ENCODE results near the gene COA6. TPM values are rescaled to one million over a fixed set of nuclear protein-coding genes. Genes with fewer than 3 reads are reported as not detected.
A peak's percentile ranks its signal among the peaks of the same experiment; 100 is the strongest.

COA6 gene
- total and polyA plus RNA-seq, 10 of the 15 experiments (the other 5 are each of a cell fraction or from before 2014, with no cell fraction given), result 49.9 to 178 (median 71.5) TPM

- no TSS peak for BruUV-seq (replicated peaks)
These were observed 22.8 kb downstream of the COA6 start for GRCh38 chr1:234396092-234396491.

DNA sequence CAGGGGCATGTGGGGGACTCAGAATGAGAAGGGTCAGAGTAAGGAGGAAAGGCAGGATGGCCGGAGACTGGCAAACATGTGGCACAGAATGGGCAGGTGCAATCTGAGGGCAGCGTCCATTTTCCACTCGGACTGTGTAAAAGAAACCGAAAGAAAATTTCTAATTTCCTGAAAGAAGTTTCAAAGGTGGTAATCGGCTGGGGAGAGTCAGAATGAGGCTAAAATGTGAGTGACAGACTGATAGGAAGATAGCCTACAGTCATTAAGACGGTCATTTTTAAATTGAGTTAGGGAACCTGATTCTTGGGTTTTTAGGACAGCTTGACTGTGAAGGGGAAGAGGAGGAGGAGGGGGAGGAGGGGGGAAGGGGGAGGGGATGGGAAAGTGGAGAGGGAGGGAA is 23.6 kb downstream of the COA6 start:
- SMC1A ChIA-PET (ENCODE audit: uncharacterized antibody, unreplicated experiment), result no interaction called here
- TF ChIP-seq MTA2 (IDR thresholded peaks at IDR 0.05; ENCODE audit: low read depth), result no peak
- no peak for TF ChIP-seq ZNF274 (IDR thresholded peaks at IDR 0.05; ENCODE audit: insufficient read depth, insufficient read length)
- TF ChIP-seq, protein P1, sequence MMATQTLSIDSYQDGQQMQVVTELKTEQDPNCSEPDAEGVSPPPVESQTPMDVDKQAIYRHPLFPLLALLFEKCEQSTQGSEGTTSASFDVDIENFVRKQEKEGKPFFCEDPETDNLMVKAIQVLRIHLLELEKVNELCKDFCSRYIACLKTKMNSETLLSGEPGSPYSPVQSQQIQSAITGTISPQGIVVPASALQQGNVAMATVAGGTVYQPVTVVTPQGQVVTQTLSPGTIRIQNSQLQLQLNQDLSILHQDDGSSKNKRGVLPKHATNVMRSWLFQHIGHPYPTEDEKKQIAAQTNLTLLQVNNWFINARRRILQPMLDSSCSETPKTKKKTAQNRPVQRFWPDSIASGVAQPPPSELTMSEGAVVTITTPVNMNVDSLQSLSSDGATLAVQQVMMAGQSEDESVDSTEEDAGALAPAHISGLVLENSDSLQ (IDR thresholded peaks at IDR 0.05), result peak; percentile 62
- no peak for TF ChIP-seq RB1 (IDR thresholded peaks at IDR 0.05; ENCODE audit: borderline replicate concordance)
- TF ChIP-seq POLR2AphosphoS2 (IDR thresholded peaks at IDR 0.05; ENCODE audit: low read depth, low read length), result no peak
- DNase-seq (ENCODE audit: low read depth, low spot score), result no peak
- POLR2A ChIA-PET, result interaction anchor here (0.9 kb wide), 1 partner anchor 20 kb away, joined by 3 read pairs; no protein-coding TSS in a partner anchor
- no peak overlapping the region for H3K4me2 ChIP-seq (ENCODE audit: control insufficient read depth, insufficient read depth)
- no peak for ATAC-seq
- H4K20me1 ChIP-seq (ENCODE audit: control insufficient read depth, insufficient read depth), result no peaks in the 10 kb centered on the region
- H3K79me2 ChIP-seq (ENCODE audit: control insufficient read depth, insufficient read depth, low read length), result no peaks in the 10 kb centered on the region; the same call in 1 of the 2 replicates
- peaks cover 0 to 5% of the 10 kb centered on the region in 2 experiments for H3K36me3 ChIP-seq (ENCODE audit: control insufficient read depth in 2 of 2, insufficient read depth in 2 of 2, low read length in 1 of 2)
- no peak overlapping the region for H3K9ac ChIP-seq (ENCODE audit: control insufficient read depth, insufficient read depth, low read length)
- 64% methylated on average over 6 of the region's 6 CpGs for WGBS (ENCODE audit: insufficient coverage, insufficient replicate concordance, low lambda C conversion rate, missing lambda C conversion rate)
- RAD21 ChIA-PET (ENCODE audit: unreplicated experiment), result no interaction called here
- no peak for FAIRE-seq
- H3K4me1 ChIP-seq (ENCODE audit: control insufficient read depth, insufficient read depth, low read length), result peaks cover 17% of the 10 kb centered on the region
- BruUV-seq (replicated peaks), result no TSS peak
- no peak overlapping the region for H2AFZ ChIP-seq (ENCODE audit: control insufficient read depth, low read depth, low read length)
- no peak overlapping the region for H3K4me3 ChIP-seq
- intact Hi-C loops (cut with micrococcal nuclease; ENCODE audit: unreplicated experiment) (no loop called here), in situ Hi-C loops (cut with MboI) (no loop called here)
- CTCF ChIA-PET, result no interaction called here
- no peak overlapping the region for H3K27ac ChIP-seq (ENCODE audit: control insufficient read depth, insufficient read depth)
- no peaks in the 10 kb centered on the region for H3K27me3 ChIP-seq (replicated peaks in 1 of 2; ENCODE audit: control insufficient read depth in 2 of 2, insufficient read depth in 2 of 2, low read length in 1 of 2)
- H3K9me3 ChIP-seq (replicated peaks; ENCODE audit: control insufficient read depth, insufficient read depth, low read length), result no peaks in the 10 kb centered on the region

More at GRCh38 chr1:234396092-234396491, 22.8 kb downstream of the COA6 start:
- no peak for FAIRE-seq
- no peak for DNase-seq (ENCODE audit: low read depth, low spot score)
- ChIA-PET SMC1A (ENCODE audit: uncharacterized antibody, unreplicated experiment) (interaction anchor here (1.5 kb wide), 1 partner anchor 13 kb away, joined by 5 read pairs; no protein-coding TSS in a partner anchor), POLR2A (interaction anchor here (0.9 kb wide), 1 partner anchor 19 kb away, joined by 3 read pairs; no protein-coding TSS in a partner anchor), RAD21 (ENCODE audit: unreplicated experiment) (no interaction called here), CTCF (interaction anchor here (0.6 to 1.1 kb wide), 2 partner anchors 69 to 207 kb away, joined by 3 read pairs; no protein-coding TSS in a partner anchor)
- H3K9me3 ChIP-seq (replicated peaks; ENCODE audit: control insufficient read depth, insufficient read depth, low read length), result no peaks in the 10 kb centered on the region
- peaks cover 0 to 11% of the 10 kb centered on the region in 2 experiments for H3K36me3 ChIP-seq (ENCODE audit: control insufficient read depth in 2 of 2, insufficient read depth in 2 of 2, low read length in 1 of 2)
- H3K79me2 ChIP-seq (ENCODE audit: control insufficient read depth, insufficient read depth, low read length), result no peaks in the 10 kb centered on the region; the same call in 1 of the 2 replicates
- intact Hi-C loops (cut with micrococcal nuclease; ENCODE audit: unreplicated experiment) (no loop called here), in situ Hi-C loops (cut with MboI) (no loop called here)
- no peak for TF ChIP-seq SUZ12 (IDR thresholded peaks at IDR 0.05; ENCODE audit: unreplicated experiment)
- WGBS (ENCODE audit: insufficient coverage, insufficient replicate concordance, low lambda C conversion rate, missing lambda C conversion rate), result 99% methylated on average over 8 of the region's 8 CpGs
- no peak overlapping the region for H3K9ac ChIP-seq (ENCODE audit: control insufficient read depth, insufficient read depth, low read length)
- H3K27ac ChIP-seq (ENCODE audit: control insufficient read depth, insufficient read depth), result no peak overlapping the region
- H3K4me3 ChIP-seq, result no peak overlapping the region
- no peak overlapping the region for H3K4me2 ChIP-seq (ENCODE audit: control insufficient read depth, insufficient read depth)
- no peaks in the 10 kb centered on the region for H4K20me1 ChIP-seq (ENCODE audit: control insufficient read depth, insufficient read depth)
- no peaks in the 10 kb centered on the region for H3K27me3 ChIP-seq (replicated peaks in 1 of 2; ENCODE audit: control insufficient read depth in 2 of 2, insufficient read depth in 2 of 2, low read length in 1 of 2)
- no peak for ATAC-seq
- H3K4me1 ChIP-seq (ENCODE audit: control insufficient read depth, insufficient read depth, low read length), result peaks cover 12% of the 10 kb centered on the region
- H2AFZ ChIP-seq (ENCODE audit: control insufficient read depth, low read depth, low read length), result no peak overlapping the region

Data from GM12878 (cell line).